PC-3 (cell line): ENCODE measurements around the gene NATD1. TPM values are rescaled to one million over a fixed set of nuclear protein-coding genes. Genes with fewer than 3 reads are reported as not detected.

Source experiments
- ATAC-seq: fragments of 200-7000 bp; cut with Tn5 transposase; 2 replicates; pipeline ENCODE4 v1.9.1; 2020; ENCODE audit warnings: mild to moderate bottlenecking, moderate library complexity
- BruUV-seq: library from RNA; stranded (reverse); fragments of 400-500 nt; replicated peaks from 2 replicates; lab custom pipeline; 2021; lab: Mats Ljungman, UMichigan
- CTCF ChIA-PET: fragments of 300-600 bp; sonication (Branson Sonifier 250); formaldehyde crosslinking; loops from one replicate; lab custom pipeline; 2022; ENCODE audit warnings: antibody characterized with exemption; lab: Charles Lee
- POLR2A ChIA-PET: fragments of 300-600 bp; sonication (Branson Sonifier 250); formaldehyde crosslinking; loops from one replicate; lab custom pipeline; 2022; ENCODE audit warnings: antibody characterized with exemption; ENCODE audit not compliant: unreplicated experiment; lab: Charles Lee
- DNase-seq: peaks from one replicate; pipeline ENCODE4 v3.0.0-alpha.2; 2015
- H2AFZ ChIP-seq: fragments of 300-600 bp; sonication (generic); 2 replicates; pipeline ENCODE4 v1.6.0; 2016; ENCODE audit warnings: antibody characterized with exemption, low read length
- H3F3A ChIP-seq: fragments of 300-600 bp; sonication (generic); one replicate; pipeline ENCODE4 v1.6.0; 2017; ENCODE audit warnings: antibody characterized with exemption, low read length, control low read depth, mild to moderate bottlenecking; ENCODE audit not compliant: unreplicated experiment
- H3K27ac ChIP-seq: fragments of 300-600 bp; sonication (generic); 2 replicates; pipeline ENCODE4 v1.5.1; 2016; ENCODE audit warnings: mild to moderate bottlenecking, low read length
- H3K27me3 ChIP-seq: fragments of 300-600 bp; sonication (generic); 2 replicates; pipeline ENCODE4 v1.6.1; 2016; ENCODE audit warnings: low read length, mixed read lengths
- H3K36me3 ChIP-seq: fragments of 300-600 bp; sonication (generic); 2 replicates; pipeline ENCODE4 v1.6.1; 2016; ENCODE audit warnings: low read depth, mixed run types, low read length, mixed read lengths
- H3K4me1 ChIP-seq: fragments of 300-600 bp; sonication (generic); 2 replicates; pipeline ENCODE4 v1.5.1; 2016; ENCODE audit warnings: low read length; ENCODE audit not compliant: insufficient read depth
- H3K4me2 ChIP-seq: fragments of 300-600 bp; sonication (generic); 2 replicates; pipeline ENCODE4 v1.6.0; 2016; ENCODE audit warnings: low read length
- H3K4me3 ChIP-seq: fragments of 300-600 bp; sonication (generic); 2 replicates; pipeline ENCODE4 v1.5.1; 2016; ENCODE audit warnings: mild to moderate bottlenecking, low read length, mixed read lengths
- H3K79me2 ChIP-seq: fragments of 300-600 bp; sonication (generic); 2 replicates; pipeline ENCODE4 v1.6.1; 2017; ENCODE audit warnings: low read length, mixed read lengths
- H3K9ac ChIP-seq: fragments of 300-600 bp; sonication (generic); 2 replicates; pipeline ENCODE4 v1.6.0; 2016; ENCODE audit warnings: mild to moderate bottlenecking, low read length
- H3K9me2 ChIP-seq: fragments of 300-600 bp; sonication (generic); replicated peaks from 2 replicates; pipeline ENCODE4 v1.6.1; 2016; ENCODE audit warnings: mixed run types, low read length, mixed read lengths
- H3K9me3 ChIP-seq: fragments of 300-600 bp; sonication (generic); 2 replicates; pipeline ENCODE4 v1.6.1; 2016; ENCODE audit warnings: low read length, mixed read lengths
- H4K20me1 ChIP-seq: fragments of 300-600 bp; sonication (generic); 2 replicates; pipeline ENCODE4 v1.6.1; 2016; ENCODE audit warnings: low read length, mixed read lengths
- EZH2 ChIP-seq: fragments of 300-600 bp; sonication (generic); IDR thresholded peaks from one replicate; pipeline ENCODE4 v1.6.1; 2017; ENCODE audit warnings: antibody characterized with exemption, mild to moderate bottlenecking, low read length; ENCODE audit not compliant: unreplicated experiment
- EZH2phosphoT487 ChIP-seq: fragments of 300-600 bp; sonication (generic); IDR thresholded peaks from 2 replicates; pipeline ENCODE4 v1.6.1; 2018; ENCODE audit warnings: mild to moderate bottlenecking, antibody characterized with exemption, low read length, borderline replicate concordance
- intact Hi-C: fragments of 100-400 bp; cut with micrococcal nuclease; formaldehyde crosslinking; loops from 2 replicates; pipeline ENCODE4 v1.9.0; 2023
- total RNA-seq: library from RNA; depleted of rRNA; stranded (reverse); fragments of >200 nt; gene quantifications from 2 replicates; pipeline ENCODE4 v1.2.3, GENCODE V29; 2014
- TF ChIP-seq, protein P1 (sequence below): fragments of 300-600 bp; sonication (generic); conservative IDR thresholded peaks from 2 replicates; pipeline ENCODE4 v1.5.1; 2017; ENCODE audit warnings: antibody characterized with exemption, low read depth, mild to moderate bottlenecking, low read length

NATD1 gene
- total RNA-seq, 1 experiment from 2014 or later = 0.73 TPM

DNA sequence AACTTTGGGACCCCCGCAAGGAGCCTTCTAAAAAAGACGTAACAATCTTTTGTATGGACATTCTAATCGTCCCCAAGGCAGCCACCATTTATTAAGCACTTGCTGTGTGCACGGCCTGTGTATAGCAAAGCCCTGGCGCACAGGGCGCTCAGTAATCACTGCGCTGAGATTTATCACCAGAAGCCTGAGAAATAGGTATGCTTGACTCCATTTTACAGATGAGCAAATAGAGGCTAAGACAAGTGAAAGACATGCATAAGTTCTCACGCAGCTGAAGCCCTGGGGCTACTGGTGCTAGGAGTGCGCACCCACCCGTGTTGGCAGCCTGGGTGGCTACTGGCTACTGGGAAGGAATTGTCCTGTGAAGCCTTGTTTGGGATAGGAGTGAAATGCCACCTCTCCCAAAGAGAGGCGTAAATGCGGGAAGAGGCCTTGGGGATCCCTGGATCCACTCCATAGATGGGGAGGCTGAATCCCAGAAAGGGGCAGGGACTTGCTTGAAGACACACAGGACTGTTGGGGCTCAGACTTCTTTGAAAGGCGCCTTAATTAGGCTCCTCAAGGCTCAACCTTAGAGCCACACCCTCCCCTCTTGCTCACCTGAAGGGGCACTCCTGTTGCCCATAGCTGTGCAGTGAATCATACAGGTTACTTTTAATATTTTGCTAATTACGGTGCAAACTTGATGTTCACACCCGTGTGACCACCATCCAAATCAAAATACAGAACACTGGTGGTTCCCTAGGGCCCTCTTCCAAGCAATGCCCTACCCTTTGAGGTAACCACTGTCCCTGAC, 634 bp upstream of the NATD1 start:
- no peak overlapping the region for H3K27ac ChIP-seq
- POLR2A ChIA-PET = no interaction called here
- intact Hi-C loops = loop anchor here (5.0 kb wide), 1 partner anchor 42 kb away; the partner anchor contains the start of gene TMEM11

DNA sequence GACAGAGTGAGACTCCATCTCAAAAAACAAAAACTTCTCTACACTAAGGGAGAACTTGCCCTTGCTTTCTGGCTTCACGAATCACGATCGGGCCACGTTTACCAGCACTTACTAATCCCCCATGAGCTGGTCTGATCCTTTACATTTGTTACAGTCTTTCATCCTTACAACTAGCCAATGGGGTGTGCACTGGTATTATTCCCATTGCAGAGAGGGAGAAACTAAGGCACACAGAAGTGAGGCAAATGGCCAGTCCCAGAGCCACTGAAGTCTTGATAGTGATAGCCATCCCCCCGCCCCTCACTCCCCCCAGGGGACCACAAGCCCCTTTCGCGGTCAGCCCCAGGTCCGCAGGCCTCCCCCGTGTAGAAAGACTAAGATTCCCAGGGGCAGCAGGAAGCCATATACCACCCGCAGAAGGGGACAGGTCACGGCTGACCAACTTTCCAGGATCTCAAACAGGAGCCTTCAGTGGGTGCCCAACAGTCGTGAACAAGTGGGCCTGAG, 868 bp downstream of the NATD1 start:
- POLR2A ChIA-PET = no interaction called here

More for the DNA sequence above, 634 bp upstream of the NATD1 start:
- BruUV-seq = no TSS peak
- no peak for DNase-seq
- Histone ChIP-seq H3F3A (no peaks in the 10 kb centered on the region), H4K20me1 (no peaks in the 10 kb centered on the region), H3K36me3 (no peaks in the 10 kb centered on the region), H2AFZ (peak overlapping the region; percentile 74), H3K4me1 (peaks cover 8% of the 10 kb centered on the region), H3K79me2 (no peaks in the 10 kb centered on the region), H3K9ac (no peak overlapping the region), H3K9me3 (no peaks in the 10 kb centered on the region), H3K4me2 (peak overlapping the region; percentile 89), H3K9me2 (no peaks in the 10 kb centered on the region), H3K4me3 (peak overlapping the region; percentile 66), H3K27me3 (no peaks in the 10 kb centered on the region)
- TF ChIP-seq EZH2 (no peak), EZH2phosphoT487 (no peak)
- TF ChIP-seq, protein P1, sequence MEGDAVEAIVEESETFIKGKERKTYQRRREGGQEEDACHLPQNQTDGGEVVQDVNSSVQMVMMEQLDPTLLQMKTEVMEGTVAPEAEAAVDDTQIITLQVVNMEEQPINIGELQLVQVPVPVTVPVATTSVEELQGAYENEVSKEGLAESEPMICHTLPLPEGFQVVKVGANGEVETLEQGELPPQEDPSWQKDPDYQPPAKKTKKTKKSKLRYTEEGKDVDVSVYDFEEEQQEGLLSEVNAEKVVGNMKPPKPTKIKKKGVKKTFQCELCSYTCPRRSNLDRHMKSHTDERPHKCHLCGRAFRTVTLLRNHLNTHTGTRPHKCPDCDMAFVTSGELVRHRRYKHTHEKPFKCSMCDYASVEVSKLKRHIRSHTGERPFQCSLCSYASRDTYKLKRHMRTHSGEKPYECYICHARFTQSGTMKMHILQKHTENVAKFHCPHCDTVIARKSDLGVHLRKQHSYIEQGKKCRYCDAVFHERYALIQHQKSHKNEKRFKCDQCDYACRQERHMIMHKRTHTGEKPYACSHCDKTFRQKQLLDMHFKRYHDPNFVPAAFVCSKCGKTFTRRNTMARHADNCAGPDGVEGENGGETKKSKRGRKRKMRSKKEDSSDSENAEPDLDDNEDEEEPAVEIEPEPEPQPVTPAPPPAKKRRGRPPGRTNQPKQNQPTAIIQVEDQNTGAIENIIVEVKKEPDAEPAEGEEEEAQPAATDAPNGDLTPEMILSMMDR = no peak
- CTCF ChIA-PET = no interaction called here
- no peak for ATAC-seq

More for the DNA sequence above, 868 bp downstream of the NATD1 start:
- H3F3A ChIP-seq = no peaks in the 10 kb centered on the region
- H3K4me2 ChIP-seq = peak overlapping the region; percentile 80
- no peaks in the 10 kb centered on the region for H3K9me2 ChIP-seq
- CTCF ChIA-PET = no interaction called here
- intact Hi-C loops = loop anchor here (5.0 kb wide), 1 partner anchor 40 kb away; the partner anchor contains the start of gene TMEM11
- H3K4me1 ChIP-seq = peaks cover 8% of the 10 kb centered on the region
- ATAC-seq (0 out of 2 replicates have a peak, but pooled peaks have one; percentile 7), DNase-seq (no peak)
- H2AFZ ChIP-seq = peak overlapping the region; percentile 47; the same call in 1 of the 2 replicates
- H4K20me1 ChIP-seq = no peaks in the 10 kb centered on the region
- no TSS peak for BruUV-seq
- H3K36me3 ChIP-seq = no peaks in the 10 kb centered on the region
- H3K9ac ChIP-seq = no peak overlapping the region
- TF ChIP-seq EZH2phosphoT487 (no peak), EZH2 (no peak)
- TF ChIP-seq, protein P1 = no peak
- no peaks in the 10 kb centered on the region for H3K9me3 ChIP-seq
- H3K79me2 ChIP-seq = no peaks in the 10 kb centered on the region
- H3K4me3 ChIP-seq = peak overlapping the region; percentile 55
- H3K27ac ChIP-seq = no peak overlapping the region
- no peaks in the 10 kb centered on the region for H3K27me3 ChIP-seq
